Stimulated activated CD4-positive, alpha-beta T cell treated with anti-CD3 and anti-CD28 coated beads, Interleukin-1b, Interleukin-23, amount 100 ng/mL, for 24 hours (primary cell): ENCODE results near the gene TADA2B.

Experiments
- DNase-seq, 4 experiments: peaks; one replicate each; pipeline ENCODE4 v3.0.0-alpha.2; 2020; ENCODE audit warnings: low read depth in 4 of 4, low spot score in 1 of 4

TADA2B gene, protein sequence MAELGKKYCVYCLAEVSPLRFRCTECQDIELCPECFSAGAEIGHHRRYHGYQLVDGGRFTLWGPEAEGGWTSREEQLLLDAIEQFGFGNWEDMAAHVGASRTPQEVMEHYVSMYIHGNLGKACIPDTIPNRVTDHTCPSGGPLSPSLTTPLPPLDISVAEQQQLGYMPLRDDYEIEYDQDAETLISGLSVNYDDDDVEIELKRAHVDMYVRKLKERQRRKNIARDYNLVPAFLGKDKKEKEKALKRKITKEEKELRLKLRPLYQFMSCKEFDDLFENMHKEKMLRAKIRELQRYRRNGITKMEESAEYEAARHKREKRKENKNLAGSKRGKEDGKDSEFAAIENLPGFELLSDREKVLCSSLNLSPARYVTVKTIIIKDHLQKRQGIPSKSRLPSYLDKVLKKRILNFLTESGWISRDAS

GRCh38 chr4:7043284-7044136, at the start of gene TADA2B:
TSS of gene TADA2B (plus strand) at chr4:7043372. CDS start at chr4:7043580, 208 bp downstream.
- peak in 1 of 4 experiments; percentile 28 for DNase-seq

DNA sequence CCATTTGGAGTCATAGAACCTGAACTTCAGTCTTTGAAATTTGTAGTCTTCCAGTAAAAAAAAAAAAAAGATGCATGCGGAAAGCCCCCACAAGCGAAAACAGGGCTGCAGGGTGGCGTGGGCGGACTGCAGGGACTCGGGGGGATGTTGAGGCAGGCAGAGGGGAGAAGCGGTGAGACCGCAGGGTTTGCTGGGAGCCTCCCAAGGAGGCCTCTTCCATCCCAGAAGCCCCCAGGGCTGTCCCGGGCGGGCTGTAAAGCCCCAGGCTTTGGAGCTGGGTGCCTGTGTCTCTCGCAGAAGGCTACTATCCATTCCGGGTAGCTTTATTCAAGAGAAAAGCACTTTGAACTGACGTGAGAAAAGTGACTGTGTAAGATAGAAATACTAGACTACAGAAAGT, 46.7 kb upstream of the TADA2B start:
- no peak for DNase-seq

DNA sequence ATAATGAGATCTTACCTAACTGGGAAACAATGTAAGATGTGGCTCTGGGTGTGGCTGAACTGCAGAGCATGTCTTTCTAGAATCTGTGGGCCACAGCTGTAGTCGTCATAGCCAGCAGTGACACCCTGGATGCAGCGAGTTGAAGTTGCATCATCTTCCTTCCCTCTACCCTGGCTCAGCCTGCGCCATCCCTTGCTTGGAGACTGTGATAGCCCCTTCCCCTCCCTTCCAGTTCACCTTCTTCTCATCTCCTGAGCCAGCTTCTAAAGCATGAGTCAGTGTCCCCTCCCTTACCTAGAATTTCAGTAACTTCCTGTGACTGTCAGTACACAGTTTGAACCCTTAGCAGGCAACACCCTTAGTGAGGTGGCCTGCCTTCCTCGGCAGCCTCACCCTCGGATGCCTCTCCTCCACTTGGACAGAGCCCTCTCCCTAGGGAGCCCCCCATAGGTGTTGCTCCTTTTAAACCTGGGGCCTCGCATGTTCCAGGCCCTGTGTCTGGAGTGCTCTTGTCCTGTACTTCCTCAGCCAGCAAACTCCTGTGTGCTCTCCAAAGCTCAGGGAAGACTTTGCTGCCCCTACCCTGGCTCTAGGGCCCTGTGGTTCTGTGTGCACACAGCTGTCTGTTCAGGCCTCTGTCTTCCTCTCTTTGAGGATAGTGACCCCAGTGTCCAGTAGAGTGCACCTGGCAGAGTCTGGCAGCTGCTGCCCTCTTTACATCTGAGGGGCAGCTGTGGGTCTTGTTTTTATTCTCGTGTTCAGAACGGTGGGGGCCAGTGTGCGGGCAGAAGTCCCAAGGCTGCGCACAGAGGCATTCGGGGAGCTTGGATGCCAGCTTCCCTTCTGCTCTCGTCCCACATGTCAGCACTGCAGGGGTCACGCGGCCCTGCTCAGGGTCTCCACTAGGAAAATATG, 43.7 kb upstream of the TADA2B start:
- no peak for DNase-seq

- no peak for DNase-seq
Measured at GRCh38 chr4:7000421-7001176, 42.6 kb upstream of the TADA2B start.

GRCh38 chr4:7001271-7001670, 41.9 kb upstream of the TADA2B start:
- DNase-seq, result no peak

- DNase-seq, result no peak
Measured at GRCh38 chr4:7002336-7002735, 40.8 kb upstream of the TADA2B start.

DNA sequence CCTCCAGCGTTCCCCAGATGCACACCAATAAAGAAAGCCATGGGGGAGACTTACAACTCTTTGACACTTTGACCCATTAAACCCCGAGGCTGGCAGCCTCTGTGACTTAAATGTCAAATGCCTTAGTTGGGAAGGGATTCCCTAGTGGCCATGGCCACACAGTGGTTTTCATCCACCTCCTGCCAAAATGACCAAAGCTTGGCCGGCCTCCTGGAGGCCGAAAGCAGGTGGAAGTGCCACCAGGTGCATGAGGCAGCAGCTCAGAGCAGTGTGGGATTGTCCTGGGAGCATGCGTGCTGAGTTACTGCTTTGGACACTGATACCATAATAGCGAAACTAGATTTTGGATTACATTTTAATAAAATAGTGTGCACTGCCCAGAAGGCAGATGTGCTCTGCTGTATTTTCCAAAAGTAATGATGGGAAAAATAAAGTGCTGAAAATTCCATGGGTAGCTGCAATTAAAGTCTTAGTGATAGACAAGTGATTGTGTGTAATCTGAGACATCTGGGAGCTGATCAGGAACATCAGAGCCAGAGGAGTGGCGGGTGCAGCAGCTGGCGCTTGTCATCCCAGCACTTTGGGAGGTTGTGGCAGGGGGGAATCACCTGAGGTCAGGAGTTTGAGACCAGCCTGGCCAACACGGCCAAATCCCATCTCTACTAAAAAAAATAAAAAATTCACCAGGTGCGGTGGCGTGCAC, 39.8 kb upstream of the TADA2B start:
- no peak for DNase-seq

DNA sequence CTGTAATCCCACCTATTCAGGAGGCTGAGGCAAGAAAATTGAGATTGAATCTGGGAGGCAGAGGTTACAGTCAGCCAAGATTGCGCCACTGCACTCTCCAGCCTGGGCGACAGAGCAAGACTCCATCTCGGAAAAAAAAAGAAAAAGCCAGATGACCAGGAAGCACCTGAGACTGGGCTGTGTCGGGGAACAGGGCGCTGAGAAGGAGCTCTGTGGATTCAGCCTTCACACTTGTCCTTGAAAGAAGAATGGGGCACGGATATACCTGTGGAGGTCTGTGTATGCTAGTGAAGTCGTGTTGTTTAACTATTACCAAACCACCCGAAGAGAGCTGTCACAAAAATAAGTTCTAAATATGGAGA, 39.3 kb upstream of the TADA2B start:
- no peak for DNase-seq

- no peak for DNase-seq
Measured at GRCh38 chr4:7004331-7004730, 38.8 kb upstream of the TADA2B start.

DNA sequence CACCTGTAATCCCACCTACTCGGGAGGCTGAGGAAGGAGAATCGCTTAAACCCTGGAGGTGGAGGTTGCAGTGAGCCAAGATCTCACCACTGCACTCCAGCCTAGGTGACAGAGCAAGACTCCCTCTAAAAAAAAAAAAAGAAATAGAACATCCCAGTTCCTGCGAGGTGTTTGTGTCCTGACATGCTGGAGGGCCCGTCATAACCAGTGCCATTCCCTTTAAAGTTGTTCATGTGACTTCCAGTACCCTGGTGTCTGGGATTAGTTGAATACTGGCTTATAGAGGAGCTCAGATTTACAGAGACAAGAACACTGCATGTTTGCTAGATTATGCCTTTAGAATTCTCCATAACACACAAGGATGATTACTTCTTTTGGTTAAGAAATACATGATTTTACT, 37.6 kb upstream of the TADA2B start:
- no peak for DNase-seq

- DNase-seq, result no peak
Measured at GRCh38 chr4:7006411-7006810, 36.8 kb upstream of the TADA2B start.

- no peak for DNase-seq
Measured at GRCh38 chr4:7007142-7007907, 35.8 kb upstream of the TADA2B start.

GRCh38 chr4:7007944-7008343, 35.2 kb upstream of the TADA2B start:
- no peak for DNase-seq

DNA sequence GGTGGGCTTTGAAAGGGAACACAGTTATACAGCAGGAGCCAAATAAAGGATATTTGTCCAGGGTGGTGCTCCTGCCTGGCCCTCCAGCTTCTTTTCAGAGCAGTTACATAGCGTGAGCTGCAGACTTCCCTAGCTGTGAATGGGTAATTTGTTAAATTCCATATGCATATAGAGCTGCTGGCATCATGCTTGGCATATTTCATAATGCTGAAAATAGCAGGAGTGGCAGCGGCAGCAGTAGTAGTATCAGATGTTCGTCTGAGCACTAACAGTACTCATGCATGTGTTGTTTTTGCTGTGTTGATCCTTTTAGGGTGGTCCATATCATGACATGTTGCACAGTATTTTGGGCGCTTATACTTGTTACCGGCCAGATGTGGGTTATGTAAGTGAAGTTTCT, 33.6 kb upstream of the TADA2B start:
- DNase-seq, result no peak

DNA sequence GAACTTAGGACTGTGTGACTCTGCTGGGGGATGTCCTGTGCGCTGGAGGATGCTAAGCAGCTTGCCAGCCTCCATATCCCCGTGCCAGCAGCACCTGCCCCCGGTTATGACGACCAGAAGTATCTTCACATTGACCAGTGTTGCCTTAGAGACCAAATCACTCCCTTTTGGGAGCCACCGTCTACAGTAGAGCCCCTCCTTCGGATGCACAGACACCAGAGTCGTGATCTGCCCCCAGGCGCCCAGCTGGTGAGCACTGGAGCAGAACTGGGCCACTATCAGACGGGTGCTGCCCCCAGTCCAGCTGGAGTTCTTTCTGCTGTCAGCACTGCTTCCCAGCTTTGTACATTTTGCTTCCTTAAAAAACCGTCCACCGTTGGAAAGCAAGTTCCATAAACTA, 30.0 kb upstream of the TADA2B start:
- DNase-seq, result no peak

DNA sequence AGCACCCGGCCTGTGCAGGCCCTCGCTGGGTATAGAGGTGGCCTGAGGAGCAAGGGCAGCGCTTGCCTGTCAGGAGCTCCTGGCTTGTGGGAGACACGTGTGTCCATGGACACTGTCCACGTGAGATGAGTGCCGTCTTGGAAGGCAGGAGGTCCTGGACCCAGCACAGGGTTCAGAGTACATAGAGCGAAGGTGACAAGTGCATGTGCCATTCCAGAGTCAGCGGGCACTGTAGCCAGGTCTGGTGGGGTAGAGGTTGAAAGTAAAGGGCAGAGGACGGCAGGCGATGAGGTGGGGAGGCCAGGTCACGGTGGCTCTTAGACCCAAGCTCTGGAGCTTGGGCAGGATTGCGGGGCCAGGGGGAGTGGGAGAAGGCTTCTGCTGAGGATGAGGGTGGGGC, 28.4 kb upstream of the TADA2B start:
- DNase-seq, result no peak

DNA sequence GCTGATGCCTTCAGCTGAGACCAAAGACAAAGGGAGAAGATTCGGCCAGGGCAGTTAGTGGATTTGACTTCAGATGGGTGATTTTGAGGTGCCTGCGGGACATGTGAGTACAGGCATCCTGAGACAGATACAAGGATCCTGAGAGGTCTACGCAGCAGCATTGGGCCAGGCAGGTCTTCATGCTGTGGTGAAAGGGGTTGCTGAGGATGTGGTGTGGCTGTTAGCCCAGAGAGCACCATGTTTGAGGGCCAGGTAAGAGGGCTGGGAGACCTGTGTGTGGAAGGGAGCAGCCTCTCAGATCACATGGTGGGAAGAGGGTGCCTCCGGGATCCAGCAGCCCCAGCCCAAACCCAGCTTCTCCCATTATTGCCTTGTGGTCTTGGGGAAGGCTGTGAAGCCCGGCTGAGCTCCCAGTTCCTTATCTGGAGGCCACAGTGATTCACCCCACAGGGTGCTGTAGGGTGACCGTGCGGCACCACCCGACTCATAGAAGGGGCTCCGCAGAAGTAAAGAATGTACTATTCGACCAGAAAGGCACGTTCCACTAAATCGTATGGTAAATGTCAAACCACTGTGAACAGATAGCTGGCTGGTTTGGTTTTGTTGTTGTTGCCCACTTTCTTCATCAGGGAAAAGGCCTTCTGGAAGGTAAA, 27.7 kb upstream of the TADA2B start:
- DNase-seq, result no peak

- DNase-seq, result no peak
Measured at GRCh38 chr4:7016086-7016485, 27.1 kb upstream of the TADA2B start.

DNA sequence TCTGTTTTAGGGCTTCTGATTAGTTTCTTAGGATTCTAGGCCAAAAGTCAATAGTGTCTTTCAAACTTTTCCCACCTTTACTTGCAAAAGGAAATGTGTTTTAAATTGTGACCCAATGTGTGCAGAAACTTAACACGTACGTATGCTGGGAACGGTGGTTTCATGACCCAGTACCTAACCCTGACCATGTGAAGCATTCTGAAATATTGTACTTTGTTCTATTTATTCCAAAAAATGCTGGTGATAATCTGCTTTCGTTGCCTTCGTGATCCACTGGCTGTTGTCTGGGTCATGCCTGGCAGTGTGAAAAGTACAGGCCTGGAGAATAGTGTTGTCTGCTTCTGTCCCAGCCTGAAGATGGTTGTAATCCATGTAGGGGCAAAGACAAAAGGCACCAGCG, 26.7 kb upstream of the TADA2B start:
- DNase-seq, result no peak
